ENCODE data around the gene HSPBP1. TPM values are rescaled to one million over a fixed set of nuclear protein-coding genes. Genes with fewer than 3 reads are reported as not detected.

Gene HSPBP1
- polyA plus RNA-seq, 3 donors = 12.3 to 17.0 (median 15.3) TPM

DNA sequence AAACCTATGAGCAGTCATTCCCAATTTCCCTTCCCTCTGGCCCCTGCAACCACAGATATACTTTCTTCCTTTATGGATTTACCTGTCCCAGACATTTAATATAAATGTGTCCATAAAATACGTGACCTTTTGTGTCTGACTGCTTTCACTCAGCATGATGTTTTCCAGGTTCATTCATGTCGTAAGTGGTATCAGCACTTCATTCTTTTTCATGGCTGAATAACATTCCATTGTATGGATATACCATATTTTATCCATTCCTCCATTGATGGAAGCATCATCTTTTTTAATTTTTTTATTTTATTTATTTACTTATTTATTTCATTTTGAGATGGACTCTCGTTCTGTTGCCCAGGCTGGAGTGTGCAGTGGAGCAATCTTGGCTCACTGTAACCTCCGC is 13.1 kb downstream of the HSPBP1 start:
- Histone ChIP-seq H3K27ac (ENCODE audit: low read depth in 1 of 2, low read length in 2 of 2) (no peak overlapping the region), H3K4me2 (replicated peaks; ENCODE audit: extremely low read depth, low read length, poor library complexity, severe bottlenecking) (no peak overlapping the region), H3K36me3 (replicated peaks in 1 of 2; ENCODE audit: control insufficient read depth in 1 of 2, insufficient read depth in 2 of 2, low read length in 2 of 2) (peaks cover 0 to 18% of the 10 kb centered on the region in 2 donors), H2AFZ (ENCODE audit: insufficient read depth, low read depth, low read length, poor library complexity, severe bottlenecking) (no peak overlapping the region), H3K4me3 (replicated peaks in 1 of 3; ENCODE audit: low read depth in 2 of 3, low read length in 3 of 3) (no peak overlapping the region), H4K20me1 (ENCODE audit: insufficient read depth, low read length) (no peaks in the 10 kb centered on the region), H3K9ac (ENCODE audit: insufficient read depth, low read length, poor library complexity, severe bottlenecking) (no peak overlapping the region), H3K4me1 (ENCODE audit: control insufficient read depth in 1 of 2, insufficient read depth in 2 of 2, low read length in 2 of 2) (no peaks in the 10 kb centered on the region), H3K79me2 (ENCODE audit: insufficient read depth, low read length) (no peaks in the 10 kb centered on the region), H3K9me3 (replicated peaks in 1 of 2; ENCODE audit: control insufficient read depth in 1 of 2, insufficient read depth in 1 of 2, low read length in 2 of 2) (peaks cover 0 to 3% of the 10 kb centered on the region in 2 donors), H3K27me3 (ENCODE audit: control insufficient read depth in 2 of 2, insufficient read depth in 2 of 2, low read length in 2 of 2) (no peaks in the 10 kb centered on the region)
- intact Hi-C loops (cut with micrococcal nuclease) = no loop called here
- peaks cover 21 to 38% of the 10 kb centered on the region in 2 donors for H3K36me3 Mint-ChIP-seq
- H3K27ac Mint-ChIP-seq = no peak overlapping the region
- H3K4me3 Mint-ChIP-seq = no peak overlapping the region
- TF ChIP-seq, protein P1, sequence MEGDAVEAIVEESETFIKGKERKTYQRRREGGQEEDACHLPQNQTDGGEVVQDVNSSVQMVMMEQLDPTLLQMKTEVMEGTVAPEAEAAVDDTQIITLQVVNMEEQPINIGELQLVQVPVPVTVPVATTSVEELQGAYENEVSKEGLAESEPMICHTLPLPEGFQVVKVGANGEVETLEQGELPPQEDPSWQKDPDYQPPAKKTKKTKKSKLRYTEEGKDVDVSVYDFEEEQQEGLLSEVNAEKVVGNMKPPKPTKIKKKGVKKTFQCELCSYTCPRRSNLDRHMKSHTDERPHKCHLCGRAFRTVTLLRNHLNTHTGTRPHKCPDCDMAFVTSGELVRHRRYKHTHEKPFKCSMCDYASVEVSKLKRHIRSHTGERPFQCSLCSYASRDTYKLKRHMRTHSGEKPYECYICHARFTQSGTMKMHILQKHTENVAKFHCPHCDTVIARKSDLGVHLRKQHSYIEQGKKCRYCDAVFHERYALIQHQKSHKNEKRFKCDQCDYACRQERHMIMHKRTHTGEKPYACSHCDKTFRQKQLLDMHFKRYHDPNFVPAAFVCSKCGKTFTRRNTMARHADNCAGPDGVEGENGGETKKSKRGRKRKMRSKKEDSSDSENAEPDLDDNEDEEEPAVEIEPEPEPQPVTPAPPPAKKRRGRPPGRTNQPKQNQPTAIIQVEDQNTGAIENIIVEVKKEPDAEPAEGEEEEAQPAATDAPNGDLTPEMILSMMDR (IDR thresholded peaks at IDR 0.05) = no peak
- no peak for DNase-seq
- no peaks in the 10 kb centered on the region for H3K4me1 Mint-ChIP-seq
- no peaks in the 10 kb centered on the region for H3K27me3 Mint-ChIP-seq (ENCODE audit: low read depth in 3 of 3)
- WGBS (ENCODE audit: insufficient coverage) = 100% methylated on average over 1 of the region's 4 CpGs
- peaks cover 0 to 9% (median 4%) of the 10 kb centered on the region in 7 donors for H3K9me3 Mint-ChIP-seq

DNA sequence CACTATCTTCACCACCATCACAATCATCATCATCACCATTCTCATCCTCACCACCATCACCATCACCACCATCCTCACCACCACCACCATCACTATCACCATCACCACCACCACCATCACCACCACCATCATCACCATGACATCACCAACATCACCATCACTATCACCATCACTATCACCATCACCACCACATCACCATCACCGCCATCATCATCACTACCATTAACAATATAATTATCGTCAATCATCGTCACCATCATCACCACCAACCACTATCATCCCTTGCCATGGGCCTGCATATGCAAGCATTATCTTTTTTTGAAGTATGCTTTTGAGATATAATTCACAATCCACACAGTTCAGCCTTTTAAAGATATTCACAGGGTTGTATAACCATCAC is 13.5 kb downstream of the HSPBP1 start:
- Histone ChIP-seq H3K9ac (ENCODE audit: insufficient read depth, low read length, poor library complexity, severe bottlenecking) (no peak overlapping the region), H3K36me3 (replicated peaks in 1 of 2; ENCODE audit: control insufficient read depth in 1 of 2, insufficient read depth in 2 of 2, low read length in 2 of 2) (peaks cover 0 to 17% of the 10 kb centered on the region in 2 donors), H3K4me2 (replicated peaks; ENCODE audit: extremely low read depth, low read length, poor library complexity, severe bottlenecking) (no peak overlapping the region), H3K27me3 (ENCODE audit: control insufficient read depth in 2 of 2, insufficient read depth in 2 of 2, low read length in 2 of 2) (no peaks in the 10 kb centered on the region), H3K27ac (ENCODE audit: low read depth in 1 of 2, low read length in 2 of 2) (no peak overlapping the region), H3K4me1 (ENCODE audit: control insufficient read depth in 1 of 2, insufficient read depth in 2 of 2, low read length in 2 of 2) (no peaks in the 10 kb centered on the region), H3K9me3 (replicated peaks in 1 of 2; ENCODE audit: control insufficient read depth in 1 of 2, insufficient read depth in 1 of 2, low read length in 2 of 2) (peaks cover 0 to 3% of the 10 kb centered on the region in 2 donors), H4K20me1 (ENCODE audit: insufficient read depth, low read length) (no peaks in the 10 kb centered on the region), H2AFZ (ENCODE audit: insufficient read depth, low read depth, low read length, poor library complexity, severe bottlenecking) (no peak overlapping the region), H3K4me3 (replicated peaks in 1 of 3; ENCODE audit: low read depth in 2 of 3, low read length in 3 of 3) (no peak overlapping the region), H3K79me2 (ENCODE audit: insufficient read depth, low read length) (no peaks in the 10 kb centered on the region)
- no peak overlapping the region for H3K4me3 Mint-ChIP-seq
- WGBS (ENCODE audit: insufficient coverage) = 100% methylated on average over 3 of the region's 3 CpGs
- TF ChIP-seq, protein P1 (IDR thresholded peaks at IDR 0.05) = no peak
- DNase-seq = no peak
- no peak overlapping the region for H3K27ac Mint-ChIP-seq
- peaks cover 0 to 9% (median 4%) of the 10 kb centered on the region in 7 donors for H3K9me3 Mint-ChIP-seq
- H3K27me3 Mint-ChIP-seq (ENCODE audit: low read depth in 3 of 3) = no peaks in the 10 kb centered on the region
- H3K4me1 Mint-ChIP-seq = no peaks in the 10 kb centered on the region
- H3K36me3 Mint-ChIP-seq = peaks cover 20 to 34% of the 10 kb centered on the region in 2 donors
- intact Hi-C loops (cut with micrococcal nuclease) = no loop called here
